GM23338 (cell line): ENCODE measurements around the gene KCNK3.

ENCODE experiments used
- CREB1 ChIP-seq: fragments of 250-450 bp; sonication (Bioruptor Pico); IDR thresholded peaks from 2 replicates; pipeline ENCODE4 v1.5.0; 2020; ENCODE audit warnings: low read depth, mild to moderate bottlenecking, moderate library complexity
- ETS1 ChIP-seq: IDR thresholded peaks from 2 replicates; pipeline ENCODE4 v1.6.1; 2016; ENCODE audit warnings: antibody characterized with exemption
- EZH2 ChIP-seq: fragments of 200-600 bp; sonication (generic); IDR thresholded peaks from one replicate; pipeline ENCODE4 v1.8.0; 2017; ENCODE audit warnings: antibody characterized with exemption, mild to moderate bottlenecking, low read depth; ENCODE audit not compliant: unreplicated experiment
- EZH2phosphoT487 ChIP-seq: fragments of 200-600 bp; sonication (generic); IDR thresholded peaks from one replicate; pipeline ENCODE4 v1.8.1; 2018; ENCODE audit warnings: antibody characterized with exemption; ENCODE audit not compliant: unreplicated experiment
- JUNB ChIP-seq: IDR thresholded peaks from one replicate; pipeline ENCODE4 v1.6.1; 2016; ENCODE audit warnings: antibody characterized with exemption; ENCODE audit not compliant: unreplicated experiment
- NANOG ChIP-seq: IDR thresholded peaks from 2 replicates; pipeline ENCODE4 v1.6.1; 2016; ENCODE audit warnings: antibody characterized with exemption, borderline replicate concordance
- POLR2AphosphoS5 ChIP-seq: IDR thresholded peaks from 2 replicates; pipeline ENCODE4 v1.6.1; 2016; ENCODE audit warnings: antibody characterized with exemption, low read depth
- STAT1 ChIP-seq: IDR thresholded peaks from one replicate; pipeline ENCODE4 v1.6.1; 2016; ENCODE audit warnings: antibody characterized with exemption; ENCODE audit not compliant: unreplicated experiment
- ZNF114 ChIP-seq: fragments of 250-450 bp; sonication (Bioruptor Pico); IDR thresholded peaks from 2 replicates; pipeline ENCODE4 v1.5.0; 2020; ENCODE audit warnings: mild to moderate bottlenecking, moderate library complexity
- ZNF331 ChIP-seq: fragments of 250-450 bp; sonication (Bioruptor Pico); IDR thresholded peaks from 2 replicates; pipeline ENCODE4 v1.5.0; 2020; ENCODE audit warnings: low read depth, mild to moderate bottlenecking, moderate library complexity
- TF ChIP-seq, protein P1 (sequence below), 2 experiments: fragments of 200-600 bp in 1 of 2; sonication (generic) in 1 of 2; conservative IDR thresholded peaks; 2 replicates each; pipeline versions ENCODE4 v1.5.1 to v1.6.1; 2016 to 2017; ENCODE audit warnings: antibody characterized with exemption in 2 of 2, low read depth in 2 of 2, mild to moderate bottlenecking in 2 of 2, moderate library complexity in 1 of 2
- TF ChIP-seq, protein P2 (sequence below): IDR thresholded peaks from one replicate; pipeline ENCODE4 v1.6.1; 2018; ENCODE audit warnings: antibody characterized with exemption; ENCODE audit not compliant: unreplicated experiment
- TF ChIP-seq, protein P3 (sequence below): fragments of 250-450 bp; sonication (Bioruptor Pico); IDR thresholded peaks from 2 replicates; pipeline ENCODE4 v1.5.0; 2020; ENCODE audit warnings: mild to moderate bottlenecking, moderate library complexity

- TF ChIP-seq JUNB (no peak), POLR2AphosphoS5 (no peak), STAT1 (no peak), EZH2 (no peak), CREB1 (no peak), ZNF114 (CRISPR knock-in tag) (no peak), ETS1 (no peak), EZH2phosphoT487 (no peak), NANOG (no peak), ZNF331 (CRISPR knock-in tag) (no peak)
- TF ChIP-seq, protein P1, sequence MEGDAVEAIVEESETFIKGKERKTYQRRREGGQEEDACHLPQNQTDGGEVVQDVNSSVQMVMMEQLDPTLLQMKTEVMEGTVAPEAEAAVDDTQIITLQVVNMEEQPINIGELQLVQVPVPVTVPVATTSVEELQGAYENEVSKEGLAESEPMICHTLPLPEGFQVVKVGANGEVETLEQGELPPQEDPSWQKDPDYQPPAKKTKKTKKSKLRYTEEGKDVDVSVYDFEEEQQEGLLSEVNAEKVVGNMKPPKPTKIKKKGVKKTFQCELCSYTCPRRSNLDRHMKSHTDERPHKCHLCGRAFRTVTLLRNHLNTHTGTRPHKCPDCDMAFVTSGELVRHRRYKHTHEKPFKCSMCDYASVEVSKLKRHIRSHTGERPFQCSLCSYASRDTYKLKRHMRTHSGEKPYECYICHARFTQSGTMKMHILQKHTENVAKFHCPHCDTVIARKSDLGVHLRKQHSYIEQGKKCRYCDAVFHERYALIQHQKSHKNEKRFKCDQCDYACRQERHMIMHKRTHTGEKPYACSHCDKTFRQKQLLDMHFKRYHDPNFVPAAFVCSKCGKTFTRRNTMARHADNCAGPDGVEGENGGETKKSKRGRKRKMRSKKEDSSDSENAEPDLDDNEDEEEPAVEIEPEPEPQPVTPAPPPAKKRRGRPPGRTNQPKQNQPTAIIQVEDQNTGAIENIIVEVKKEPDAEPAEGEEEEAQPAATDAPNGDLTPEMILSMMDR (conservative IDR thresholded peaks at IDR 0.05; ENCODE audit: low read depth in 2 of 2): no peak
- TF ChIP-seq, protein P2, sequence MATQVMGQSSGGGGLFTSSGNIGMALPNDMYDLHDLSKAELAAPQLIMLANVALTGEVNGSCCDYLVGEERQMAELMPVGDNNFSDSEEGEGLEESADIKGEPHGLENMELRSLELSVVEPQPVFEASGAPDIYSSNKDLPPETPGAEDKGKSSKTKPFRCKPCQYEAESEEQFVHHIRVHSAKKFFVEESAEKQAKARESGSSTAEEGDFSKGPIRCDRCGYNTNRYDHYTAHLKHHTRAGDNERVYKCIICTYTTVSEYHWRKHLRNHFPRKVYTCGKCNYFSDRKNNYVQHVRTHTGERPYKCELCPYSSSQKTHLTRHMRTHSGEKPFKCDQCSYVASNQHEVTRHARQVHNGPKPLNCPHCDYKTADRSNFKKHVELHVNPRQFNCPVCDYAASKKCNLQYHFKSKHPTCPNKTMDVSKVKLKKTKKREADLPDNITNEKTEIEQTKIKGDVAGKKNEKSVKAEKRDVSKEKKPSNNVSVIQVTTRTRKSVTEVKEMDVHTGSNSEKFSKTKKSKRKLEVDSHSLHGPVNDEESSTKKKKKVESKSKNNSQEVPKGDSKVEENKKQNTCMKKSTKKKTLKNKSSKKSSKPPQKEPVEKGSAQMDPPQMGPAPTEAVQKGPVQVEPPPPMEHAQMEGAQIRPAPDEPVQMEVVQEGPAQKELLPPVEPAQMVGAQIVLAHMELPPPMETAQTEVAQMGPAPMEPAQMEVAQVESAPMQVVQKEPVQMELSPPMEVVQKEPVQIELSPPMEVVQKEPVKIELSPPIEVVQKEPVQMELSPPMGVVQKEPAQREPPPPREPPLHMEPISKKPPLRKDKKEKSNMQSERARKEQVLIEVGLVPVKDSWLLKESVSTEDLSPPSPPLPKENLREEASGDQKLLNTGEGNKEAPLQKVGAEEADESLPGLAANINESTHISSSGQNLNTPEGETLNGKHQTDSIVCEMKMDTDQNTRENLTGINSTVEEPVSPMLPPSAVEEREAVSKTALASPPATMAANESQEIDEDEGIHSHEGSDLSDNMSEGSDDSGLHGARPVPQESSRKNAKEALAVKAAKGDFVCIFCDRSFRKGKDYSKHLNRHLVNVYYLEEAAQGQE: no peak
- TF ChIP-seq, protein P3, sequence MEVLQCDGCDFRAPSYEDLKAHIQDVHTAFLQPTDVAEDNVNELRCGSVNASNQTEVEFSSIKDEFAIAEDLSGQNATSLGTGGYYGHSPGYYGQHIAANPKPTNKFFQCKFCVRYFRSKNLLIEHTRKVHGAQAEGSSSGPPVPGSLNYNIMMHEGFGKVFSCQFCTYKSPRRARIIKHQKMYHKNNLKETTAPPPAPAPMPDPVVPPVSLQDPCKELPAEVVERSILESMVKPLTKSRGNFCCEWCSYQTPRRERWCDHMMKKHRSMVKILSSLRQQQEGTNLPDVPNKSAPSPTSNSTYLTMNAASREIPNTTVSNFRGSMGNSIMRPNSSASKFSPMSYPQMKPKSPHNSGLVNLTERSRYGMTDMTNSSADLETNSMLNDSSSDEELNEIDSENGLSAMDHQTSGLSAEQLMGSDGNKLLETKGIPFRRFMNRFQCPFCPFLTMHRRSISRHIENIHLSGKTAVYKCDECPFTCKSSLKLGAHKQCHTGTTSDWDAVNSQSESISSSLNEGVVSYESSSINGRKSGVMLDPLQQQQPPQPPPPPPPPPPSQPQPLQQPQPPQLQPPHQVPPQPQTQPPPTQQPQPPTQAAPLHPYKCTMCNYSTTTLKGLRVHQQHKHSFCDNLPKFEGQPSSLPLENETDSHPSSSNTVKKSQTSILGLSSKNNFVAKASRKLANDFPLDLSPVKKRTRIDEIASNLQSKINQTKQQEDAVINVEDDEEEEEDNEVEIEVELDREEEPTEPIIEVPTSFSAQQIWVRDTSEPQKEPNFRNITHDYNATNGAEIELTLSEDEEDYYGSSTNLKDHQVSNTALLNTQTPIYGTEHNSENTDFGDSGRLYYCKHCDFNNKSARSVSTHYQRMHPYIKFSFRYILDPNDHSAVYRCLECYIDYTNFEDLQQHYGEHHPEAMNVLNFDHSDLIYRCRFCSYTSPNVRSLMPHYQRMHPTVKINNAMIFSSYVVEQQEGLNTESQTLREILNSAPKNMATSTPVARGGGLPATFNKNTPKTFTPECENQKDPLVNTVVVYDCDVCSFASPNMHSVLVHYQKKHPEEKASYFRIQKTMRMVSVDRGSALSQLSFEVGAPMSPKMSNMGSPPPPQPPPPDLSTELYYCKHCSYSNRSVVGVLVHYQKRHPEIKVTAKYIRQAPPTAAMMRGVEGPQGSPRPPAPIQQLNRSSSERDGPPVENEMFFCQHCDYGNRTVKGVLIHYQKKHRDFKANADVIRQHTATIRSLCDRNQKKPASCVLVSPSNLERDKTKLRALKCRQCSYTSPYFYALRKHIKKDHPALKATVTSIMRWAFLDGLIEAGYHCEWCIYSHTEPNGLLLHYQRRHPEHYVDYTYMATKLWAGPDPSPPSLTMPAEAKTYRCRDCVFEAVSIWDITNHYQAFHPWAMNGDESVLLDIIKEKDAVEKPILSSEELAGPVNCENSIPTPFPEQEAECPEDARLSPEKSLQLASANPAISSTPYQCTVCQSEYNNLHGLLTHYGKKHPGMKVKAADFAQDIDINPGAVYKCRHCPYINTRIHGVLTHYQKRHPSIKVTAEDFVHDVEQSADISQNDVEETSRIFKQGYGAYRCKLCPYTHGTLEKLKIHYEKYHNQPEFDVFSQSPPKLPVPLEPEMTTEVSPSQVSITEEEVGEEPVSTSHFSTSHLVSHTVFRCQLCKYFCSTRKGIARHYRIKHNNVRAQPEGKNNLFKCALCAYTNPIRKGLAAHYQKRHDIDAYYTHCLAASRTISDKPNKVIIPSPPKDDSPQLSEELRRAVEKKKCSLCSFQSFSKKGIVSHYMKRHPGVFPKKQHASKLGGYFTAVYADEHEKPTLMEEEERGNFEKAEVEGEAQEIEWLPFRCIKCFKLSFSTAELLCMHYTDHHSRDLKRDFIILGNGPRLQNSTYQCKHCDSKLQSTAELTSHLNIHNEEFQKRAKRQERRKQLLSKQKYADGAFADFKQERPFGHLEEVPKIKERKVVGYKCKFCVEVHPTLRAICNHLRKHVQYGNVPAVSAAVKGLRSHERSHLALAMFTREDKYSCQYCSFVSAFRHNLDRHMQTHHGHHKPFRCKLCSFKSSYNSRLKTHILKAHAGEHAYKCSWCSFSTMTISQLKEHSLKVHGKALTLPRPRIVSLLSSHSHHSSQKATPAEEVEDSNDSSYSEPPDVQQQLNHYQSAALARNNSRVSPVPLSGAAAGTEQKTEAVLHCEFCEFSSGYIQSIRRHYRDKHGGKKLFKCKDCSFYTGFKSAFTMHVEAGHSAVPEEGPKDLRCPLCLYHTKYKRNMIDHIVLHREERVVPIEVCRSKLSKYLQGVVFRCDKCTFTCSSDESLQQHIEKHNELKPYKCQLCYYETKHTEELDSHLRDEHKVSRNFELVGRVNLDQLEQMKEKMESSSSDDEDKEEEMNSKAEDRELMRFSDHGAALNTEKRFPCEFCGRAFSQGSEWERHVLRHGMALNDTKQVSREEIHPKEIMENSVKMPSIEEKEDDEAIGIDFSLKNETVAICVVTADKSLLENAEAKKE: no peak
Measured at GRCh38 chr2:26754539-26754938, 62.0 kb downstream of the KCNK3 start.
